Activated B cell treated with CpG ODN at 0.5 μM for 24 hours (primary cell): ENCODE data around the gene SRBD1. TPM values are rescaled to one million over a fixed set of nuclear protein-coding genes. Genes with fewer than 3 reads are reported as not detected.

Experiments
- ATAC-seq: fragments of 200-7000 bp; cut with Tn5 transposase; one replicate; pipeline ENCODE4 v1.10.0; 2021; ENCODE audit warnings: low read depth, mild to moderate bottlenecking, moderate library complexity
- CTCF ChIA-PET: fragments of 350-600 bp; sonication (Branson Sonifier 250); formaldehyde crosslinking; loops from one replicate; lab custom pipeline; 2021; ENCODE audit warnings: antibody characterized with exemption; lab: Charles Lee
- POLR2A ChIA-PET: fragments of 350-600 bp; sonication (Branson Sonifier 250); formaldehyde crosslinking; loops from one replicate; lab custom pipeline; 2021; ENCODE audit warnings: antibody characterized with exemption; lab: Charles Lee
- DNase-seq: peaks from one replicate; pipeline ENCODE4 v3.0.0; 2022
- H3K27ac Mint-ChIP-seq: one replicate; pipeline ENCODE4 v1.8.0; 2020; ENCODE audit warnings: mixed read lengths
- H3K27me3 Mint-ChIP-seq: one replicate; pipeline ENCODE4 v1.8.0; 2021; ENCODE audit warnings: mixed read lengths
- H3K36me3 Mint-ChIP-seq: one replicate; pipeline ENCODE4 v1.8.0; 2021; ENCODE audit warnings: low read depth, mixed read lengths
- H3K4me1 Mint-ChIP-seq: one replicate; pipeline ENCODE4 v1.8.0; 2021; ENCODE audit warnings: mixed read lengths
- H3K4me3 Mint-ChIP-seq: one replicate; pipeline ENCODE4 v1.8.0; 2020; ENCODE audit warnings: mild to moderate bottlenecking, mixed read lengths
- H3K9me3 Mint-ChIP-seq: one replicate; pipeline ENCODE4 v1.8.0; 2020; ENCODE audit warnings: mixed read lengths
- CTCF ChIP-seq: fragments of 200-600 bp; IDR thresholded peaks from one replicate; pipeline ENCODE4 v1.8.0; 2022; ENCODE audit warnings: antibody characterized with exemption, mild to moderate bottlenecking
- intact Hi-C: fragments of 100-400 bp; cut with micrococcal nuclease; formaldehyde crosslinking; loops from one replicate; pipeline ENCODE4 v1.15.1; 2024
- total RNA-seq: library from RNA; stranded (reverse); gene quantifications from 2 replicates; pipeline ENCODE4 v1.2.3, GENCODE V29; 2022

Gene SRBD1
- total RNA-seq, 1 donor from 2014 or later: 20.2 TPM

DNA sequence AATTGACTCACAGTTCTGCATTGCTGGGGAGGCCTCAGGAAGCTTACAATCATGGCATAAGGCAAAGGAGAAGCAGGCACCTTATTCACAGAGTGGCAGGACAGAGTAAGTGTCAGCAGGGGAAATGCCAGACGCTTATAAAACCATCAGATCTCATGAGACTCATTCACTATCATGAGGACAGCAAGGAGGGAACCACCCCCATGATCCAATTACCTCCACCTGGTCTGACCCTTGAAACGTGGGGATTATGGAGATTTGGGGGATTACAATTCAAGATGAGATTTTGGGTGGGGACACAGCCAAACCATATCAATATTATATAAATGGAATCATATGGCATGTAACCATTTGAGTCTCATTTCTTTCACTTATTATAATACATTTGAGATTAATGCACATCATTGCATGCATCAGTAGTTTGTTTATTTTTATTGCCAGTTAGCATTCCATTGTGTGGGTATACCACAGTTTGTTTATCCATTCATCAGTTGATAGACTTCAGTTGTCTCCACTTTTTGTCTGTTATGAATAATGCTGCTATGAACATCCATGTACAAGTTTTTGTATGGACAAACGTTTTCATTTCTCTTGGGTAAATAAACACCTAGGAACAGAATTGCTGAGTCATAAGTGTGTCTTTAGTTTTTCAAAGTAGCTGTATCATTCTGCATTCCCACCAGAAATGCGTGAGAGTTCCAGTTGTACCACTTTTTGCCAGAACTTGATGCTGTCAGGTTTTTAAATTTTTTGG, 5.8 kb upstream of the SRBD1 start:
- Mint-ChIP-seq H3K36me3 (no peaks in the 10 kb centered on the region), H3K27ac (no peak overlapping the region), H3K4me3 (no peak overlapping the region), H3K27me3 (no peaks in the 10 kb centered on the region), H3K9me3 (no peaks in the 10 kb centered on the region), H3K4me1 (peaks cover 5% of the 10 kb centered on the region)
- POLR2A ChIA-PET: no interaction called here
- TF ChIP-seq CTCF: no peak
- ATAC-seq (no peak), DNase-seq (no peak)
- intact Hi-C loops: no loop called here
- CTCF ChIA-PET: no interaction called here

DNA sequence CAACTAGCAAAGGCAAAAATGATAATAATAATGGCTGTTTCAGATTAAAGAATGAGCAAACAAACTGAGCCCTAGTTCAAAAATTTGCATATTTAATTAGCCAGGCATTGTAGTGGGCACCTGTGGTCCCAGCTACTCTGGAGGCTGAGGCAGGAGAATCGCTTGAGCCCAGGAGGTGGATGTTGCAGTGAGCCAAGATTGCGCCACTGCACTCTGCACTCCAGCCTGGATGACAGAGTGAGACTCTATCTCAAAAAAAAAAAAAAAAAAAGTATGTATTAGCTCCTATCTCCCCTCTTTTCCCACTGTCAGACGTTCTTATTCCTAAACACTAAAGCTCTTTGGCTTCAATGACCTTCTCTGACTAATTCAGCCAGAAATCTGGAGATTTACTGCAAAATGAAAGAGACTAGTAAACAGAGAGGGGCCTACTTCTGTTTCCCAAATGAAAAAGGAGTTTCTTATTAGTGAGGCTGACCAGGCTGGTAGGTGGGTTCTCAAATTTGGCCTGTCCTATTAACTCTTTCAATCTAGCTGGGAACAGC, 3.9 kb upstream of the SRBD1 start:
- no peaks in the 10 kb centered on the region for H3K27me3 Mint-ChIP-seq
- ATAC-seq: no peak
- no peak for DNase-seq
- intact Hi-C loops: loop anchor here (5.0 kb wide), 1 partner anchor 682 kb away; the partner anchor contains the start of gene EPAS1
- CTCF ChIA-PET: no interaction called here
- no peak overlapping the region for H3K4me3 Mint-ChIP-seq
- no peak for TF ChIP-seq CTCF
- no peaks in the 10 kb centered on the region for H3K9me3 Mint-ChIP-seq
- POLR2A ChIA-PET: no interaction called here
- H3K4me1 Mint-ChIP-seq: peaks cover 18% of the 10 kb centered on the region
- peaks cover 8% of the 10 kb centered on the region for H3K36me3 Mint-ChIP-seq
- H3K27ac Mint-ChIP-seq: no peak overlapping the region

- ATAC-seq: no peak
- CTCF ChIA-PET: no interaction called here
- no peak for DNase-seq
- intact Hi-C loops: loop anchor here (5.0 kb wide), 1 partner anchor 683 kb away; the partner anchor contains the start of gene EPAS1
- POLR2A ChIA-PET: interaction anchor here (1.5 kb wide), 1 partner anchor 35 kb away, joined by 5 read pairs; no protein-coding TSS in a partner anchor
- no peak for TF ChIP-seq CTCF
- H3K9me3 Mint-ChIP-seq: no peaks in the 10 kb centered on the region
- H3K4me1 Mint-ChIP-seq: peaks cover 22% of the 10 kb centered on the region
- no peak overlapping the region for H3K4me3 Mint-ChIP-seq
- no peaks in the 10 kb centered on the region for H3K27me3 Mint-ChIP-seq
- no peak overlapping the region for H3K27ac Mint-ChIP-seq
- peaks cover 8% of the 10 kb centered on the region for H3K36me3 Mint-ChIP-seq
Measured at GRCh38 chr2:45614330-45614729, 3.3 kb upstream of the SRBD1 start.

DNA sequence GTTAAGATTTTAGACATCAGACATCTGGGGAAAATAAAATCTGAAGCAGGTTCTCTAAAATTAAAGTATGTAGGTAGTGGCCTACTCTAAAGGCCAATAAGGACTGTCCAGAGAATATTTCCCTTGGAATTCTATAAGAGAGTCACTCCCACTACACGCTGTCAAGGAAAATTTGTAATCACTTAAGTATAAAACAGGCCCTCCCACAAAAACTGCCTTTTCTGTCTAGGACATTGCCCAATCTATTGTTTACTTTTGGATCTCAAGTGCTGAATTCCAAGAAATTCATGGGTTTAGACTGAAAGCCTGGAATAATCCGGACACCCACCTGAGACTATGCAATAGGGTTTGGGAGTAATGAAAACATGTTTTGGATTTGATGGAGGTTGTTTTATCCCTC, 1.7 kb upstream of the SRBD1 start:
- no peak for TF ChIP-seq CTCF
- ATAC-seq (no peak), DNase-seq (no peak)
- intact Hi-C loops: loop anchor here (5.0 kb wide), 1 partner anchor 685 kb away; the partner anchor contains the start of gene EPAS1
- peak overlapping the region; percentile 95 for H3K27ac Mint-ChIP-seq
- POLR2A ChIA-PET: interaction anchor here (1.5 kb wide), 1 partner anchor 37 kb away, joined by 5 read pairs; no protein-coding TSS in a partner anchor
- H3K36me3 Mint-ChIP-seq: peaks cover 8% of the 10 kb centered on the region
- CTCF ChIA-PET: interaction anchor here (1.1 kb wide), 1 partner anchor 28 kb away, joined by 3 read pairs; no protein-coding TSS in a partner anchor
- H3K27me3 Mint-ChIP-seq: no peaks in the 10 kb centered on the region
- H3K4me1 Mint-ChIP-seq: peaks cover 25% of the 10 kb centered on the region
- no peaks in the 10 kb centered on the region for H3K9me3 Mint-ChIP-seq
- no peak overlapping the region for H3K4me3 Mint-ChIP-seq

GRCh38 chr2:45612285-45612684, 1.2 kb upstream of the SRBD1 start:
- ATAC-seq: no peak
- intact Hi-C loops: loop anchor here (5.0 kb wide), 1 partner anchor 685 kb away; the partner anchor contains the start of gene EPAS1
- no peak for DNase-seq
- H3K9me3 Mint-ChIP-seq: no peaks in the 10 kb centered on the region
- ChIA-PET CTCF (interaction anchor here (1.1 kb wide), 1 partner anchor 28 kb away, joined by 3 read pairs; no protein-coding TSS in a partner anchor), POLR2A (interaction anchor here (0.6 kb wide), 1 partner anchor 14 kb away, joined by 6 read pairs; no protein-coding TSS in a partner anchor)
- H3K27me3 Mint-ChIP-seq: no peaks in the 10 kb centered on the region
- H3K4me3 Mint-ChIP-seq: no peak overlapping the region
- no peak for TF ChIP-seq CTCF
- H3K27ac Mint-ChIP-seq: peak overlapping the region; percentile 95
- H3K4me1 Mint-ChIP-seq: peaks cover 25% of the 10 kb centered on the region
- H3K36me3 Mint-ChIP-seq: peaks cover 8% of the 10 kb centered on the region
